ENCODE measurements around the gene VSIG10.

Gene VSIG10

GRCh38 chr12:118034429-118035189, 69.2 kb downstream of the VSIG10 start:
- H3K27me3 ChIP-seq (ENCODE audit: insufficient read depth, poor library complexity, severe bottlenecking) = no peaks in the 10 kb centered on the region
- H3K27ac ChIP-seq (replicated peaks) = no peak overlapping the region
- TF ChIP-seq, protein P1, sequence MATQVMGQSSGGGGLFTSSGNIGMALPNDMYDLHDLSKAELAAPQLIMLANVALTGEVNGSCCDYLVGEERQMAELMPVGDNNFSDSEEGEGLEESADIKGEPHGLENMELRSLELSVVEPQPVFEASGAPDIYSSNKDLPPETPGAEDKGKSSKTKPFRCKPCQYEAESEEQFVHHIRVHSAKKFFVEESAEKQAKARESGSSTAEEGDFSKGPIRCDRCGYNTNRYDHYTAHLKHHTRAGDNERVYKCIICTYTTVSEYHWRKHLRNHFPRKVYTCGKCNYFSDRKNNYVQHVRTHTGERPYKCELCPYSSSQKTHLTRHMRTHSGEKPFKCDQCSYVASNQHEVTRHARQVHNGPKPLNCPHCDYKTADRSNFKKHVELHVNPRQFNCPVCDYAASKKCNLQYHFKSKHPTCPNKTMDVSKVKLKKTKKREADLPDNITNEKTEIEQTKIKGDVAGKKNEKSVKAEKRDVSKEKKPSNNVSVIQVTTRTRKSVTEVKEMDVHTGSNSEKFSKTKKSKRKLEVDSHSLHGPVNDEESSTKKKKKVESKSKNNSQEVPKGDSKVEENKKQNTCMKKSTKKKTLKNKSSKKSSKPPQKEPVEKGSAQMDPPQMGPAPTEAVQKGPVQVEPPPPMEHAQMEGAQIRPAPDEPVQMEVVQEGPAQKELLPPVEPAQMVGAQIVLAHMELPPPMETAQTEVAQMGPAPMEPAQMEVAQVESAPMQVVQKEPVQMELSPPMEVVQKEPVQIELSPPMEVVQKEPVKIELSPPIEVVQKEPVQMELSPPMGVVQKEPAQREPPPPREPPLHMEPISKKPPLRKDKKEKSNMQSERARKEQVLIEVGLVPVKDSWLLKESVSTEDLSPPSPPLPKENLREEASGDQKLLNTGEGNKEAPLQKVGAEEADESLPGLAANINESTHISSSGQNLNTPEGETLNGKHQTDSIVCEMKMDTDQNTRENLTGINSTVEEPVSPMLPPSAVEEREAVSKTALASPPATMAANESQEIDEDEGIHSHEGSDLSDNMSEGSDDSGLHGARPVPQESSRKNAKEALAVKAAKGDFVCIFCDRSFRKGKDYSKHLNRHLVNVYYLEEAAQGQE (IDR thresholded peaks at IDR 0.05; ENCODE audit: insufficient replicate concordance, low read depth) = no peak
- no peak for TF ChIP-seq GABPA (IDR thresholded peaks at IDR 0.05; ENCODE audit: low read depth)
- TF ChIP-seq SPI1 (IDR thresholded peaks at IDR 0.05; ENCODE audit: borderline replicate concordance, low read depth) = no peak
- TF ChIP-seq CTCF (IDR thresholded peaks at IDR 0.05; ENCODE audit: insufficient read depth, low read length) = no peak
- TF ChIP-seq POLR2AphosphoS5 (IDR thresholded peaks at IDR 0.05; ENCODE audit: low read depth) = no peak
- DNase-seq (ENCODE audit: low read depth in 1 of 2, low spot score in 1 of 2) = no peak
- H3K4me3 ChIP-seq (replicated peaks; ENCODE audit: insufficient read depth, low read length) = no peak overlapping the region

- no peak for DNase-seq (ENCODE audit: low read depth in 1 of 2, low spot score in 1 of 2)
- TF ChIP-seq SPI1 (IDR thresholded peaks at IDR 0.05; ENCODE audit: borderline replicate concordance, low read depth) (no peak), POLR2AphosphoS5 (IDR thresholded peaks at IDR 0.05; ENCODE audit: low read depth) (no peak), CTCF (IDR thresholded peaks at IDR 0.05; ENCODE audit: insufficient read depth, low read length) (no peak), GABPA (IDR thresholded peaks at IDR 0.05; ENCODE audit: low read depth) (no peak)
- TF ChIP-seq, protein P1 (IDR thresholded peaks at IDR 0.05; ENCODE audit: insufficient replicate concordance, low read depth) = no peak
- Histone ChIP-seq H3K27ac (replicated peaks) (no peak overlapping the region), H3K27me3 (ENCODE audit: insufficient read depth, poor library complexity, severe bottlenecking) (no peaks in the 10 kb centered on the region), H3K4me3 (replicated peaks; ENCODE audit: insufficient read depth, low read length) (no peak overlapping the region)
Measured at GRCh38 chr12:118033902-118034301, 69.9 kb downstream of the VSIG10 start.

GRCh38 chr12:118033323-118033722, 70.5 kb downstream of the VSIG10 start:
- Histone ChIP-seq H3K27ac (replicated peaks) (no peak overlapping the region), H3K27me3 (ENCODE audit: insufficient read depth, poor library complexity, severe bottlenecking) (no peaks in the 10 kb centered on the region), H3K4me3 (replicated peaks; ENCODE audit: insufficient read depth, low read length) (no peak overlapping the region)
- DNase-seq (ENCODE audit: low read depth in 1 of 2, low spot score in 1 of 2) = no peak
- TF ChIP-seq SPI1 (IDR thresholded peaks at IDR 0.05; ENCODE audit: borderline replicate concordance, low read depth) (no peak), CTCF (IDR thresholded peaks at IDR 0.05; ENCODE audit: insufficient read depth, low read length) (no peak), GABPA (IDR thresholded peaks at IDR 0.05; ENCODE audit: low read depth) (no peak), POLR2AphosphoS5 (IDR thresholded peaks at IDR 0.05; ENCODE audit: low read depth) (no peak)
- TF ChIP-seq, protein P1 (IDR thresholded peaks at IDR 0.05; ENCODE audit: insufficient replicate concordance, low read depth) = no peak

All from HL-60 (cell line).